ENCODE results near the gene PCDH9.
A peak's percentile ranks its signal among the peaks of the same experiment; 100 is the strongest.

PCDH9 gene

GRCh38 chr13:67001363-67001762 lies 228.8 kb downstream of the PCDH9 start:
- H4K20me1 ChIP-seq (ENCODE audit: insufficient read depth, low read length, poor library complexity, severe bottlenecking): no peaks in the 10 kb centered on the region
- H3K79me2 ChIP-seq (ENCODE audit: insufficient read depth, low read length): no peaks in the 10 kb centered on the region
- TF ChIP-seq EZH2phosphoT487 (IDR thresholded peaks at IDR 0.05; ENCODE audit: borderline replicate concordance) (no peak), CTCF (conservative IDR thresholded peaks at IDR 0.05; ENCODE audit: low read length) (no peak)
- H3K9me3 ChIP-seq (ENCODE audit: insufficient read depth, low read depth, low read length): no peaks in the 10 kb centered on the region
- H3K4me3 ChIP-seq (ENCODE audit: low read length, poor library complexity, severe bottlenecking): no peak overlapping the region
- no peaks in the 10 kb centered on the region for H3K9me2 ChIP-seq (replicated peaks; ENCODE audit: low read depth, low read length)
- H2AFZ ChIP-seq (ENCODE audit: low read length): peak overlapping the region; percentile 60
- H3K36me3 ChIP-seq (ENCODE audit: insufficient read depth, low read length): no peaks in the 10 kb centered on the region
- H3K4me2 ChIP-seq (ENCODE audit: low read depth, low read length, poor library complexity, severe bottlenecking): no peak overlapping the region
- no peak overlapping the region for H3K9ac ChIP-seq (ENCODE audit: low read depth, low read length, poor library complexity, severe bottlenecking)
- no peaks in the 10 kb centered on the region for H3F3A ChIP-seq (ENCODE audit: low read depth)
- no peaks in the 10 kb centered on the region for H3K27me3 ChIP-seq (ENCODE audit: insufficient read depth, low read length, poor library complexity, severe bottlenecking)
- peaks cover 10% of the 10 kb centered on the region for H3K4me1 ChIP-seq (ENCODE audit: insufficient read depth, low read length, poor library complexity, severe bottlenecking)

- Histone ChIP-seq H4K20me1 (ENCODE audit: insufficient read depth, low read length, poor library complexity, severe bottlenecking) (no peaks in the 10 kb centered on the region), H3K36me3 (ENCODE audit: insufficient read depth, low read length) (no peaks in the 10 kb centered on the region), H3K4me1 (ENCODE audit: insufficient read depth, low read length, poor library complexity, severe bottlenecking) (peaks cover 33% of the 10 kb centered on the region), H3K4me2 (ENCODE audit: low read depth, low read length, poor library complexity, severe bottlenecking) (peak overlapping the region; percentile 12), H3K9me3 (ENCODE audit: insufficient read depth, low read depth, low read length) (no peaks in the 10 kb centered on the region), H3K9me2 (replicated peaks; ENCODE audit: low read depth, low read length) (no peaks in the 10 kb centered on the region), H3F3A (ENCODE audit: low read depth) (peaks cover 8% of the 10 kb centered on the region; the same call in 1 of the 2 replicates), H3K9ac (ENCODE audit: low read depth, low read length, poor library complexity, severe bottlenecking) (peak overlapping the region; percentile 17), H2AFZ (ENCODE audit: low read length) (peak overlapping the region; percentile 21), H3K4me3 (ENCODE audit: low read length, poor library complexity, severe bottlenecking) (no peak overlapping the region), H3K79me2 (ENCODE audit: insufficient read depth, low read length) (no peaks in the 10 kb centered on the region), H3K27me3 (ENCODE audit: insufficient read depth, low read length, poor library complexity, severe bottlenecking) (no peaks in the 10 kb centered on the region)
- no peak for TF ChIP-seq EZH2phosphoT487 (IDR thresholded peaks at IDR 0.05; ENCODE audit: borderline replicate concordance)
- TF ChIP-seq CTCF (conservative IDR thresholded peaks at IDR 0.05; ENCODE audit: low read length): no peak
Observed at GRCh38 chr13:66996503-66996902, 233.6 kb downstream of the PCDH9 start.

GRCh38 chr13:66995203-66995611 lies 234.9 kb downstream of the PCDH9 start:
- peak overlapping the region; percentile 36 for H3K4me2 ChIP-seq (ENCODE audit: low read depth, low read length, poor library complexity, severe bottlenecking)
- peaks cover 33% of the 10 kb centered on the region for H3K4me1 ChIP-seq (ENCODE audit: insufficient read depth, low read length, poor library complexity, severe bottlenecking)
- H3K9ac ChIP-seq (ENCODE audit: low read depth, low read length, poor library complexity, severe bottlenecking): peak overlapping the region; percentile 17
- no peaks in the 10 kb centered on the region for H3K36me3 ChIP-seq (ENCODE audit: insufficient read depth, low read length)
- no peaks in the 10 kb centered on the region for H3K79me2 ChIP-seq (ENCODE audit: insufficient read depth, low read length)
- no peaks in the 10 kb centered on the region for H4K20me1 ChIP-seq (ENCODE audit: insufficient read depth, low read length, poor library complexity, severe bottlenecking)
- no peaks in the 10 kb centered on the region for H3K9me3 ChIP-seq (ENCODE audit: insufficient read depth, low read depth, low read length)
- H3K9me2 ChIP-seq (replicated peaks; ENCODE audit: low read depth, low read length): no peaks in the 10 kb centered on the region
- H3K4me3 ChIP-seq (ENCODE audit: low read length, poor library complexity, severe bottlenecking): peak overlapping the region; percentile 13
- TF ChIP-seq CTCF (conservative IDR thresholded peaks at IDR 0.05; ENCODE audit: low read length) (no peak), EZH2phosphoT487 (IDR thresholded peaks at IDR 0.05; ENCODE audit: borderline replicate concordance) (no peak)
- H3K27me3 ChIP-seq (ENCODE audit: insufficient read depth, low read length, poor library complexity, severe bottlenecking): no peaks in the 10 kb centered on the region
- H3F3A ChIP-seq (ENCODE audit: low read depth): peaks cover 8% of the 10 kb centered on the region; the same call in 1 of the 2 replicates
- peak overlapping the region; percentile 76 for H2AFZ ChIP-seq (ENCODE audit: low read length)

Measured in Loucy (cell line).